Activated B cell treated with CpG ODN at 0.5 μM for 24 hours (primary cell): ENCODE measurements around the gene NUDCD2. TPM values are rescaled to one million over a fixed set of nuclear protein-coding genes. Genes with fewer than 3 reads are reported as not detected.

Experiments used
- ATAC-seq: fragments of 200-7000 bp; cut with Tn5 transposase; one replicate; pipeline ENCODE4 v1.10.0; 2021; ENCODE audit warnings: low read depth, mild to moderate bottlenecking, moderate library complexity
- CTCF ChIA-PET: fragments of 350-600 bp; sonication (Branson Sonifier 250); formaldehyde crosslinking; loops from one replicate; lab custom pipeline; 2021; ENCODE audit warnings: antibody characterized with exemption; lab: Charles Lee
- POLR2A ChIA-PET: fragments of 350-600 bp; sonication (Branson Sonifier 250); formaldehyde crosslinking; loops from one replicate; lab custom pipeline; 2021; ENCODE audit warnings: antibody characterized with exemption; lab: Charles Lee
- DNase-seq: peaks from one replicate; pipeline ENCODE4 v3.0.0; 2022
- H3K27ac Mint-ChIP-seq: one replicate; pipeline ENCODE4 v1.8.0; 2020; ENCODE audit warnings: mixed read lengths
- H3K27me3 Mint-ChIP-seq: one replicate; pipeline ENCODE4 v1.8.0; 2021; ENCODE audit warnings: mixed read lengths
- H3K36me3 Mint-ChIP-seq: one replicate; pipeline ENCODE4 v1.8.0; 2021; ENCODE audit warnings: low read depth, mixed read lengths
- H3K4me1 Mint-ChIP-seq: one replicate; pipeline ENCODE4 v1.8.0; 2021; ENCODE audit warnings: mixed read lengths
- H3K4me3 Mint-ChIP-seq: one replicate; pipeline ENCODE4 v1.8.0; 2020; ENCODE audit warnings: mild to moderate bottlenecking, mixed read lengths
- H3K9me3 Mint-ChIP-seq: one replicate; pipeline ENCODE4 v1.8.0; 2020; ENCODE audit warnings: mixed read lengths
- CTCF ChIP-seq: fragments of 200-600 bp; IDR thresholded peaks from one replicate; pipeline ENCODE4 v1.8.0; 2022; ENCODE audit warnings: antibody characterized with exemption, mild to moderate bottlenecking
- intact Hi-C: fragments of 100-400 bp; cut with micrococcal nuclease; formaldehyde crosslinking; loops from one replicate; pipeline ENCODE4 v1.15.1; 2024
- total RNA-seq: library from RNA; stranded (reverse); gene quantifications from 2 replicates; pipeline ENCODE4 v1.2.3, GENCODE V29; 2022

NUDCD2 gene
- 23.5 and 28.1 TPM in 2 replicates for total RNA-seq

- ATAC-seq = peak; percentile 87
These were observed at the start of gene NUDCD2 for GRCh38 chr5:163459819-163460561. NUDCD2 (minus strand) TSS chr5:163460102; CDS start chr5:163460050, 52 bp downstream.

GRCh38 chr5:163509291-163509951, 49.5 kb upstream of the NUDCD2 start:
- no peak for TF ChIP-seq CTCF
- POLR2A ChIA-PET = interaction anchor here (0.6 kb wide), 1 partner anchor 27 kb away, joined by 3 read pairs; no protein-coding TSS in a partner anchor
- no peak for DNase-seq
- H3K9me3 Mint-ChIP-seq = no peaks in the 10 kb centered on the region
- intact Hi-C loops = loop anchor here (5.0 kb wide), 1 partner anchor 218 kb away; no protein-coding TSS in a partner anchor
- ATAC-seq = no peak
- H3K36me3 Mint-ChIP-seq = peaks cover 58% of the 10 kb centered on the region
- peaks cover 74% of the 10 kb centered on the region for H3K4me1 Mint-ChIP-seq
- peak overlapping the region; percentile 81 for H3K27ac Mint-ChIP-seq
- peak overlapping the region; percentile 66 for H3K4me3 Mint-ChIP-seq
- H3K27me3 Mint-ChIP-seq = no peaks in the 10 kb centered on the region
- CTCF ChIA-PET = no interaction called here

More at GRCh38 chr5:163459819-163460561, at the start of gene NUDCD2:
- CTCF ChIA-PET = interaction anchor here (0.9 to 3.5 kb wide), 6 partner anchors 13 to 45 kb away, joined by 4 to 13 read pairs (median 6); partner anchors contain the start of genes CCNG1 and MAT2B
- DNase-seq = peak; percentile 96
- H3K36me3 Mint-ChIP-seq = peaks cover 24% of the 10 kb centered on the region
- intact Hi-C loops = loop anchor here (1.0 to 10.0 kb wide), 4 partner anchors 23 to 455 kb away; partner anchors contain the start of genes CCNG1 and MAT2B
- POLR2A ChIA-PET = interaction anchor here (0.6 to 5.1 kb wide), 13 partner anchors 9 to 456 kb away, joined by 3 to 159 read pairs (median 7); partner anchors contain the start of genes CCNG1 and MAT2B
- H3K9me3 Mint-ChIP-seq = no peaks in the 10 kb centered on the region
- H3K27ac Mint-ChIP-seq = peak within 1 kb of the TSS; percentile 100
- no peaks in the 10 kb centered on the region for H3K27me3 Mint-ChIP-seq
- TF ChIP-seq CTCF = no peak
- H3K4me1 Mint-ChIP-seq = peaks cover 42% of the 10 kb centered on the region
- peak within 1 kb of the TSS; percentile 97 for H3K4me3 Mint-ChIP-seq

- Mint-ChIP-seq H3K4me3 (peak overlapping the region; percentile 66), H3K27me3 (no peaks in the 10 kb centered on the region), H3K4me1 (peaks cover 80% of the 10 kb centered on the region), H3K27ac (peak overlapping the region; percentile 81), H3K9me3 (no peaks in the 10 kb centered on the region), H3K36me3 (peaks cover 54% of the 10 kb centered on the region)
- DNase-seq (no peak), ATAC-seq (no peak)
- ChIA-PET POLR2A (interaction anchor here (7.6 kb wide), 1 partner anchor 48 kb away, joined by 159 read pairs; the partner anchor contains the start of genes HMMR and NUDCD2), CTCF (no interaction called here)
- no peak for TF ChIP-seq CTCF
- intact Hi-C loops = loop anchor here (5.0 kb wide), 1 partner anchor 219 kb away; no protein-coding TSS in a partner anchor
These were observed 48.9 kb upstream of the NUDCD2 start for GRCh38 chr5:163508753-163509152.

GRCh38 chr5:163506726-163507125, 46.8 kb upstream of the NUDCD2 start:
- H3K9me3 Mint-ChIP-seq = no peaks in the 10 kb centered on the region
- ChIA-PET CTCF (no interaction called here), POLR2A (interaction anchor here (1.3 to 7.6 kb wide), 3 partner anchors 28 to 69 kb away, joined by 3 to 159 read pairs (median 4); partner anchors contain the start of genes CCNG1, HMMR and NUDCD2)
- intact Hi-C loops = loop anchor here (5.0 kb wide), 1 partner anchor 221 kb away; no protein-coding TSS in a partner anchor
- no peaks in the 10 kb centered on the region for H3K27me3 Mint-ChIP-seq
- peaks cover 36% of the 10 kb centered on the region for H3K36me3 Mint-ChIP-seq
- TF ChIP-seq CTCF = no peak
- ATAC-seq (no peak), DNase-seq (no peak)
- peak overlapping the region; percentile 95 for H3K4me3 Mint-ChIP-seq
- H3K4me1 Mint-ChIP-seq = peaks cover 75% of the 10 kb centered on the region
- peak overlapping the region; percentile 97 for H3K27ac Mint-ChIP-seq
